HG03280 (cell line): ENCODE data around the gene SIAH2.
A peak's percentile ranks its signal among the peaks of the same experiment; 100 is the strongest.

Source experiments
- ATAC-seq: cut with Tn5 transposase; IDR thresholded peaks from one replicate; pipeline ENCODE4 v1.9.1; 2021; ENCODE audit warnings: mild to moderate bottlenecking, moderate library complexity; ENCODE audit not compliant: unreplicated experiment

SIAH2 gene

DNA sequence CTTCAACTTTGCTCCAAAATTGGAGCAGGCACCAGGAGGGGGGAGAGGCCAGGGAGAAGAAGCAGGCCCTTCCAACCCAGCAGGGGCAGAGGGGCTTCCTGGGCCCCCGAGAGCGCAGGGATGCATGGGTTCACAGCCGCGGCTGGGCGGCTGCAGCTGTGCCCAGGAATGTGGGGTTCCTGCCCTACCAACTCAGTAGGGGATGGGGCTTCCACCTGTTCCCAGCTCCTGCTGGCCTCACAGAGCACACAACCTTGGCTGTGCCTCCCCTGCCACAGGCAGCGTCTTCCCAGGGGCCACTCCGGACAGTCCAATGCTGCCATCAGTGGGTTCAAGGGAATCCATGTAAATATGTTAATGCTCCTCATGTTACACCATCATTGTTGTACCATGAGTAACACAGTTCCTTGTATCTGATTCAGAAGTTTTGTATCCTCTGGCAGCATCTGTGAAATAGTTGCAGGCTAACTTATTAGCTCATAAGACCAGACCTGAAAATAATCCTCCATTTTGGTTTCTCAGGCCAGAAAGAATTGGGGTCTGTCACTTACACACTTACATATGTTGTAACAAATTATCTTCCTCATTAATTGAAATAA lies 12.1 kb upstream of the SIAH2 start:
- no peak for ATAC-seq

DNA sequence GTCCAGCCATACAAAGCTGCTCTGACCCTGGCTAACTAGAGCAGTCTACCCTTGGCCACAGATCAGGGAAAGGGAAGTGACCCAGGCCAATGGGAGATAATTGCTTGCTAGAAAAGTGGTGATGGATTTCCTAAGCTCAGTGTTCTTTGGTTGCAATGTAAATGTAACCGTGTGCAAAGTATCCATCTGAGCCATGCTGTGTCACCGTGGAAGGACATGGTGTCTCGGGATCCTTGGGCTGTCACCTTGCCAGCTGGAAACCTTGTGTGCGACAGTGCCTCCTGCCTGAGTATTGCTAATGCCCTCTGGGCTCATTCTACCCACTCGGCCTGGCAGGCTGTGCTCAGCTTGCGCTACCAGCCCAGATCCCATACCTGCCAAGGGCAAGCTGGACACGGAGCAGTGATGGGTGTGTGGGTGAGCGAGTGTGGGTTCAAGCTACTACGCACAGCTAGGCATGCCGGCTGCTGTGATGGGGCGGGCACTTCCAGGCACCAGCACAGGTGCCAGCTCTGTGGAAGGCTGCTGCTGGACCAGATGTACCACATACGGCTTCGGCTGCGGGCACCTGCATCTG lies 10.7 kb upstream of the SIAH2 start:
- ATAC-seq = no peak

DNA sequence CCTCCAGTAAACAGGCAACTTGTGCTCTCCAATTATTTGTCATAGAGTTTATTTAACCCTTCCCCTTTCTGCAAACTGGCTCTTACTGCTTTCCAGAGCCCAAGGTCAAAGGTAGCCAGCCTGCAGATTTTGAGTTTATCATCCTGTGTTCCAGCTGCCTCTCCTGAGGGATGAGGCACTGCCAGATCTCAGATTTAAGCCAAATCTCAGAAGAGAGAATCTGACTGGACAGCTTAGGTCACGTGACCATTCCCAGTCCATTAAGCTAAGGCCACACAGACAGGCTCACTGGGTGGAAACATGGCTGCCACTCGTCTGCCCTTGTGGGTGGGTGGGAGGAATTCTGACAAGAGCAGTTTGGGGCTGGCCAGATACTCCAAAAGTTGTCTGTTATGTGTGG lies 8.6 kb upstream of the SIAH2 start:
- no peak for ATAC-seq

DNA sequence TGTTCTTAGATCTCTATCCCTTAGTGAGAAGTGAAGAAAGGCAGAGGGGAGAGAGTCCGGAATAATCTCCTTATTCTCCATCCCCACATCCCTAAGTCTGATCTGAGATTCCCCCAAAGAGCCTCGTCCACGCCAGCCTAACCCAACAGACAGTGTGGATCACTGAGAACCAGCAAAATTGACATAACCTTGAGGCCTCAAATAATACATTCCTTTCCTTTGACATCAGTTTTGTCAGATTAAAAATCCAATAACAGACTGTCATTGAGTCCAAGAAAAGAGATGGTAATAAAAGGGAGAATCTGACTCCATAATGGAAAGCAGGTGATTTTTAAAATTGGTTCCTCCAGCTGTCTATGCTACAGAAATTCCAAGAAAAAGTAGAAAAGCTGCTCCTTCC lies 7.7 kb upstream of the SIAH2 start:
- no peak for ATAC-seq

DNA sequence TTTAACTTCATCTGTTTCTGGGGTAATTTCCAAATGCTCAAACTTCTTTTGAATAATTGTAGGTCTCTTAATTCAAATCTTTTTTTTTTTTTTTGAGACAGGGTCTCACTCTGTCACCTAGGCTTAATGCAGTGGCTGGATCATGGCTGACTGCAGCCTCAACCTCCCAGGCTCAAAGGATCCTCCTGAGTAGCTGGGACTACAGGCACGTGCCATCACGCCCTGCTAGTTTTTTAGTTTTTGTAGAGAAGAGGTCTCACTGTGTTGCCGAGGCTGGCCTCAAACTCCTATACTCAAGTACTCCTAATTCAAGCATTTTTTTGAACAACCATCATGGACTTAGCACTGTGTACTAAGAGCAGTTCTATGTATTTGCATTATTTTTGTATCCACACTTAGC lies 3.8 kb upstream of the SIAH2 start:
- no peak for ATAC-seq

DNA sequence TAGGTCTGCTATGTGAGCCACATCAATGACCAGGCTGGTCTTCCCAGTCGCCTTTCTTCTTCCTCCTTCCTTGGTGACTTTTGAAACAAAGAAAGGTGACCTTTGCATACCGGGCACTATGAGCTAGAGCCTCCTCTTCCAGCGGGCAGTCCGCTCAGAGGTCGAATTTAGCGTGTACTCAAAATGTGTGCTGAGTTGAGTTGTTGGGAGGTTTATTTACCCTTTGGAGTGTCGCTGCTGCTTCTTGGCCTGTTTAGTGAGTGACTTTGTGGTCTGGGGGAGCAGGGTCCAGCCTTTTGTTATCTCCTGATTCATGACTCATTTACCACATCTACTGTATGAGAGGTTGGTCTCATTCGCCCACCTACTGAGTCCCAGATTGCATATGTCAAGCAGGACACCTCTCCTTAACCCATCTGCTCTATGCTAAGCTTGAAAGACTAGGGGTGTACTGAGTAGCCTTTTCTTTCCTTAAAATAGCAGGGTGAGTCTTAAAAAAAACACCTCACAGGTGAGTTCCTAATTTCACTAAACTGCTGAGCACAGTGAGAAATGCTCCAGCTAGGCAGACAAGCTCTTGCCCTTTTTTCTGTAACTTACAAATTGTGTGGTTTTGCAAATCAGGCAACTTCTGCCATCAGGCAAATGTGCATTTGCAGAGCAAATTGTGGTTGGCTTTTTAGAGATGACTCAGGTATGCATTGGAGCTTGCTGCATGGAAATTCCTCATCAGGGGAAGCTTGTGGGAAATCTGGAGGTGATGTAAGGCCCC lies 3.2 kb upstream of the SIAH2 start:
- peak; percentile 18 for ATAC-seq

DNA sequence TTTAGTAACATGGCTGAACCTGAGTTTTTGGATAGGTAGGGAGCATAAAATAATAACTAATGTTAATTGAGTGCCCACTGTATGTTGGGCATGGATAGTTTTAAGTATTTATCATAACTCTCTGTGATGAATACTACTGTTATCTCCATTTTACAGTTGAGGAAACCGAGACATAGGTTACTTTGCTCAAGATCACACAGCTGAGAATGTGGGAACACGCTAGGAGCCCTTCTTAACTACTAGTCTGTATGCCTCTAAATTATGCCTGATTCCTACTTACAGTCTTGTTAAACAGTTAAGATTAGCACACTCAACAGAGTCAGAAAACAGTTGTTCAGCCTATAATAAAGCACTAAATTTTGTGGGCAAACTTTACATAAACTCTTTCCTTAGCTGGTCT lies 2.0 kb upstream of the SIAH2 start:
- ATAC-seq = no peak

DNA sequence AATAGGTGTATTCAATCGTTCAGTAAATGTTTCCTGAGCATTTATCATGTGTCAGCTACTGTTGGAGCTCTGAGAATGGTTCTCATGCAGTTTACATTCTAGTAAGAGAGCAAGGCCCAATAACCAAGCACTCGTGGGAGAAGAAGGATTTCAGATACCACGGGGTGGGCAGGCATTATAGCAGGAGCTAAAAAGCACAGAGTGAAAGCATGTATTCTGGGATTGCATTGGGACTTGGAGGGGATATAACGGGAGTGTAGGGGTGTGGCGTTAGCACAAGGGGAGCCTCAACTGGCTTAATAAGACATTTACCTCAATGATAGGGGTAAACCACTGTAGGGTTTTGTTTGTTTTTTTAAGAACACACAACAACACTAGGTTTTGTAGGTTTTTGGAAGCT lies 1.6 kb upstream of the SIAH2 start:
- no peak for ATAC-seq

DNA sequence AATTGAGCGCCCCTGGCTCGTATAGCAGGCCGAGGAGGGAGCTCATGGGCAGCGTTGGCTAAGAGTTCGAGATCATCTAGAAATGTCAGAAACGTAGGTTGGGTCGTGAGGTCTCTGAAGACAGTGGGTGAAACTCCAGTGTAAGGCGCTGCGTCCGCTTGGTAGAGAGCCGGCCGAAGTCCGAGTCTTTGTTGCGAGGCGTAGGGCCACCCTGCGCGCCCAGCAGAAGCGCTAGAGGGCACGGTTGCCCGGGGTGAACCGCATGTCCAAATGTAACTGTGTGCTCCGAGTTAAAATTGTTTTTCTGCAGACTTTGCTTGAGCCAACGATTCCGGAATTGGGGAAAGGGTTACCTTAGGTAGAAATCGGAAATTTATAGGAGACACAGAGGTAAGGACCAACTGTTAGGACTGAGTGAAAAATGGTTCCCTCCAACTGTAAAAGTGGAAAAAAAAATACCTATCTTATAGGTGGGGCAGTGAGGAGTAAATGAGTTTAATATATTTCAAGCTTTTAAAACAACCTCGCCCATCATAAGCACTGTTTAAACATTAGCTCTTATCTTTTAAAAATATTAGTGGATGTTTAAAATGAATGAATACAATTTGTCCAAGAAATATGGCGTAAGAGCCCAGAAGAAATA lies 993 bp upstream of the SIAH2 start:
- ATAC-seq = peak; percentile 11

DNA sequence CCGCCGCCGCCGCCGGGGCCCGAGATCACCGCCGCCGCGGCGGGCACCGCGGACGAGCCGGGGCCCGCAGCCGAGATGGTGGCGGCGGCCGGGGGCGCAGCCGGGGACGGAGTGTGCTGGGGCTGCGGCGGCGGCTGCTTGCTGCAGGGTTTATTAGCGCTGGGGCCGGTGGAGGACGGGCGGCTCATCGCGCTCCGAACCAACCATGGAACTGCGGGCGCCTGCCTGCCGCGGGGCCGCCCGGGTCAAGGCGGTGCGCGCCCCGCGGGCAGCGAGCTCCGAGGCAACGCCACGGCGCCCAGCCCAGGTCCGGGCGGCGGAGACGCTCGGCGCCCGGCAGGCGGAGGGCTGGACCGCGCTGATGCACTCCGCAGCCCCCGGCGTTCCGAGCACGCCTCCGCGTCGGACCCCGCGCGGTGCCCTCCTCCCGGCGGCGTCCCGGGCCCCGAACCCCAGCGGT lies 277 bp downstream of the SIAH2 start:
- ATAC-seq = peak; percentile 5

DNA sequence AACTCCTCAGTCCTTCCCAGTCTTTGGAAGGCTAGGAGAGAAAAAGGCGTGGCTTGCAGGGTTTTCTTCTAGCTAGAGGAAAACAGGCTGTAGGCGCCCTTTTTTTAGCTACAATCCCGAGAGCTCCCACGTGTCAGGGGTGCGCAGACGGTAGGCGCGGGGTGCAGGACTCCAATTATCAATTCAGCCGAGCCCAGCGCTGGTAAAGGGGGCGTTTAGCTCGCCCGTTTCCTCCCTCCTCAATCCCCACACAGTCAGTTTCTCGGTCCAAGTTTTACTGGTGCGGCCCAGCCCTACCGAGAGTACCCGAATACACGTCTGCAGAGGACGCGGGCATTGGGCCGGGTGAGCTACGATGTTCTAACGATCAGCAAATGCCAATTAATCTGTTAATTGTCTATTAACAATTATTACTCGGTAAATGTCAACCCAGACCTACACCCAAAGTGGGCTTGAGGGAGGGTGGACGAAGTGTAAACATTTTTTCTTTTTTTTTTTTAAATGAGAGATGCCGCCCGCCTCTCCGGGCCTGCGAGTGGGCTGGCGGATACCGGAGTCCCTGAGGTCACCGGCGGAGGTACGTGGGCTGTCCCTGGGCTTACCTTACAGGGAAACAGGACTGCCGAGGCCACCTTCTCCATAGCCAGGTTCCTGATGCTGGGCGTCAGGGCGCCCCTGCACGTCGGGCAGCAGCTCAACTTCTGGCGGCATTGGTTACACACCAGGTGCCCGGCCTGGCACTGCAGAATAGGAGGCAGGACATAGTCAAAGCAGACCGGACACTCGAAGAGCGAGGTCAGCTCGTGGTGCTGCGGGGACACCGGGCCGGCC lies 923 bp downstream of the SIAH2 start:
- ATAC-seq = no peak

DNA sequence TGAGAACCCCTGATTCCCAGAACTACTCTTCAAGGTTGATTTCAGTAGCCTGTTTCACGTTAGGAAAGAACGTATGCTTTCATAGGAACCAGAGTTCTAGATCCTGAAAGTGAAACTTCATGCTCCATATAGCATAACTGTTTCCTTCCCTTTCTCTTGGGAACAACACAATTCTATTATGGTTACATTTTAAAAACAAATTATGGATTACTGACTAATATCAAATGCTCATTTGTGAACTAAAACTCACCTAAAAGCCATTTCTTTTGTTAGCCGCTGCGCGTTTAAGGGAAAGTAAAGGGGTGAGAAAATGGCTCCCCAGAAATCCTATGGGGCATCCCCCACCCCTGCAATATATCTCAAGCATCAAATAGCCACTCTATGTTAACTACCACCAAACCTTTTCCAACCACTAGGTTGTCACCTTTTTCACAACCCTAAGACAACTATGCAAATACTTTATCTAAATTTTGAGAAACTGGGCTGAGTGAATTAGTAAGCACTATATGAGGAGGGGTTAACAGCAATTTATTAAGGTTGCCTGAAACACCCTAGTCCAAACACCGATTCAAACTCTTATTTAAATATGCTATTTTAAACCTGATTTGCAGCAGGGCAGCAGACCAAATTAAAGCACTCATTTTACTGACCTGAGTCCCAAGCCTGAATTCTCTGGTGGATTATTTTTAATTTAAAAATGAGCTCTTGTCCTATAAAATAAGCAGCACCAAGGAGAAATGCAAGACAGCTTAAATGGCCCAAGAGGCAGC lies 2.4 kb downstream of the SIAH2 start:
- peak; percentile 31 for ATAC-seq

DNA sequence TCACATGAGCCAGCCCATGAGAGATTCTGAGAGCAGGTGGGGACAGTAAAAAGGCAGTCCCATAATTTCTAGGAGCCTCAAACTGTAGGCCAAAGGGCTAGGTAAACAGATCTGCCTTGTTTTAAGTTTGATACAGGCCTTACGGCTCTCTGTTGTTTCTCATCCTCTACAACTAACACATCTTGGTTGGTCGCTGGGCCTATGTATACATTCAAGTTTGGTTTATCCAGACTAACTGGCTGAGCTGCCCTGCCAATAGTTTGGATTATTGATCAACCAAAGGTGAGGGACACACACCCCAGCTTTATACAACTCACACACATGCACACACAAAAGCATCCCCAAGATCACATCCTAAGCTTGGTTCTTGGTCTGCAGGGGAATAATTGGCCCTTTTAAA lies 3.0 kb downstream of the SIAH2 start:
- no peak for ATAC-seq

DNA sequence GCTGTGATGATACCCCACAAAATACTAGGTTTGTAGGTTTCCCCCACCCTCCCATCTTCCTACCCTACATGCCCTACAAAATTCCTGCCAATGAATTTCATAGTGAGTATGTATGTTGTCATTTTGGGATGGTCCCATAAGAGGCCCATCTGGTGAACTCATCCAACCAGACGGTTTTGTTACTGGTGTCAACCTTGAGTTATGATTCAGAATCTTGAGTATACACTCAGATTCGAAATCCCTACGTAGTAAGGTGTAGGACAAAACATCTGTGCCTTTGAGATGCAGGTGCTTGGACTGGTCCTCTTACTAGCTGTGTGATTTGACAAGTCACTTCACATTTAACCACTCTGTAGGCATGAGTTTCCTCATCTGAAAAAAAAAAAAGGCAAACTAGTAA lies 3.6 kb downstream of the SIAH2 start:
- ATAC-seq = no peak

DNA sequence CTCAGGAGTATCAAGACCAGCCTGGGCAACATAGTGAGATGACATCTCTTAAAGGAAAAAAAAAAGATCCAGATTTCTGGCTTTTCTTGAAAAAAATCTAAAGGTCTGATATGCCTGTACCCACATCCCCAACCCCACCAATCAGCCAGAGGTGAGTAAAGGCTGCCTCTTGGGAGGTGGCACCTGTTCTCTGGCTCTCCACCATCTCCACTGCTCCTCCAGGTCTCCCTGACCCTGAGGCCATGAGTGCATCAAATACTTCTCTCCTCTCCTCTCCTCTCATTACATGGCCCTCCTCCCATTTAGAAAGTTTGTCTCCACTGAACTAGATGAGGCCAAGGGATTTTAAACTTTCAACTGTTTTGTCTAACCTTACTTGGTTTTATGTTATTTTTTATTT lies 5.2 kb downstream of the SIAH2 start:
- ATAC-seq = no peak

DNA sequence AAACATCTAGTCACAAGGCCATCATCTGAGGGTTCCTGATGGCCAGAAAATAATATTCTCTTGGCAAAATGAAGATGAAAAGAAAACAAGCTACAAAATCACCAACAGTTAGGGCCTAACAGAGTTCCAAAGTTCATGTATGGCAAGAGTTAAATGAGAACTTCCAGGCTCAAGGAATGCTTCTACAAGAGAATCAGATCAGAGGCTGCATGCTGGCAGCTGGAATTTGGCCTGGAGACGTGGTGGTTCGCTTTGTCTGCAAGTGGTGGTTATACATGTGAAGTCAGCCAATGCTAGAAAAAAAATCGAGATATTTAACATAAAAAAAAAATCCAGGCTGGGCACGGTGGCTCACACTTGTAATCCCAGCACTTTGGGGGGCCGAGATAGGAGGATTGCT lies 5.6 kb downstream of the SIAH2 start:
- no peak for ATAC-seq

DNA sequence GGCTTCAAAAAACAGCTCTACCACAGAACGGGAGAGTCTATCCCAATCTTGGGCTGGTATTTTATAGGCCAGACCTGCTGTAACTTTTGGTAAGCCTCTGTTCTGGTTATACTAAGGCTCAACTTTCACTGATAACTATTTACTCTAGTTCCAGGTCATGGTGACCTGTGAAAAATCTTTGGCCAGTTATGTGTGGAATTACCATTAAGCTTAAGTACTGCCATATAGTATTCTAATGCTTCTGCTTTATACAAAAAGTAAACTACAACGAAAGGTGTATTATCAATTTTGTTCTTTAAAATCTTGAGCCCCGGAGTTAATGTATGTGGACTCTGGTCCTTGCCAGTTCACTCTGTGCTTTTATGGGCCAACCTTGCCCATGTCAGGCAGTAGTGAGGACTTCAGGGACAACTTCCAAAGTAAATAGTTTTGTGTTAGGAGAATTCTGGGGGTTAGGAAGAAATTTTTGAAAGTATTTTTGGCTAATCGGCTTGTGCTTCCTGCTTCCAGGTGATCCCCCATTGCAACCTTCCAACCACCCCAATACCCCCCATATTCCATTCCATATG lies 6.4 kb downstream of the SIAH2 start:
- no peak for ATAC-seq

DNA sequence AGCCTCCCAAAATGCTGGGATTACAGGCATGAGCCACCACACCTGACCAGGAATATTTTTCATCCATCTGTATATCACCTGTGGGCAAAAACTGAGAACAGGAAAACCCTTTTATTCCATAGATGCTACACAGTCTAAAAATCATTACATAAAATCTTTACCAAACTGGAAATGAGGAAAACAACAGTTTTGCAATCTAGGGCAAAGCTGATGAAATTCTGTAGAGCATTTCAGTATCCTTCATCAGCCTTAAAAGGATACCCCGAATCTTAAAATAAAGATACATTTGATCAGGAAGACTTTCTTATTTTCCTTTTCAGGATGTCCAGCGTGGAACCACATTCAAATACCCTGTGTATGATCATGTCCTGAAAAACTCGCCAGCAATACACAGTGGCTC lies 7.1 kb downstream of the SIAH2 start:
- no peak for ATAC-seq

DNA sequence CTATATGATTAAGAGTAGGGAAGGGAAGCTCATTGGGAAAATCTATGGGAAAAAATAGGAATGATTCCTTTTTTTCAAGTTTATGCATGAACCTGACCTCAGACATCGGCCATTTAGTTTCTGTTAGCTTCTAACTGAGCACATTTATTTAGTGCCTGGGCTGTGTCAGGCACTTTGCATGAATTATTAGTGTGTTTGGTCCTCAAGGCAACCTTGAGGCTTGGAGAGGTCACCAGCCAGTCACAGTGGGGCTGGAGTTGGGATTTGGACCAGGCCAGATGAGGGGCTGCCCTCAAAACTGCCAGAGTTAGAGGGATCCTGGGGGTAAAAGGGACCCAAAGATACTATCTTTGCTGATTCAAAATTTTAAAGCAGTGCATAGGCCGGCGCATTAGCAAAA lies 8.1 kb downstream of the SIAH2 start:
- no peak for ATAC-seq

DNA sequence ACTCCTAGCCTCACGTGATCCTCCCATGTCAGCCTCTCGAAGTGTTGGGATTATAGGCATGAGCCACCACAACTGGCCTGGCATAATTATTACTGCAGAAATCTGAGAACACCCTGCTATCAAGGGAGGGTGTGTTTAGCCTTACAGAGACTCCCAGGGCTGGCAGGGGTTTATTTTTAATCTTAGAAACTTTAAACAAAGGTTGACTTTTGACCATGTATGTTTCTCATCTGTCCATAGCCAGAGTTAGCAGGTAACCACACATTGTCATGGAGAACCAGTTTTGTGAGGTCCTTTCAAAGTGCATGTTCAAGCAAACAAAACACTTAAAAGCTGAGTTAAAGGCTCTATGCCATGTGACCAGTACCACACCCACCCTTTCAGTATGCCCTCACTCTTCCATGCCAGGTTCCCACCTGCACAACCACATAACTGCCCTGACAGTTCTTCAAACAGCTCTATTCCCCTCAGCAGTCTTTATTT lies 11.1 kb downstream of the SIAH2 start:
- no peak for ATAC-seq
